HEK293 (cell line): ENCODE results near the gene HMGN1.

ENCODE experiments used
- CTCF ChIP-seq: fragments of 450-650 bp; formaldehyde crosslinking; IDR thresholded peaks from 2 replicates; pipeline ENCODE4 v1.5.1; 2016; ENCODE audit warnings: missing biosample characterization, missing genetic modification characterization
- TRIM28 ChIP-seq: IDR thresholded peaks from 2 replicates; pipeline ENCODE4 v1.6.1; 2011; ENCODE audit warnings: low read length, control low read depth, borderline replicate concordance
- ZNF155 ChIP-seq: fragments of 450-650 bp; formaldehyde crosslinking; IDR thresholded peaks from 2 replicates; pipeline ENCODE4 v1.5.1; 2016; ENCODE audit warnings: missing biosample characterization, missing genetic modification characterization

GRCh38 chr21:39313571-39314142, 35.2 kb downstream of the HMGN1 start, which contains the start of gene BRWD1:
- TF ChIP-seq TRIM28: no peak
- TF ChIP-seq ZNF155 (tag by site-specific recombination): 0 out of 2 replicates have a peak, but pooled peaks have one; percentile 62
- peak; percentile 94 for TF ChIP-seq CTCF (tag by site-specific recombination)
